LNCaP clone FGC (cell line): ENCODE data around the gene GIMAP5.
A peak's percentile ranks its signal among the peaks of the same experiment; 100 is the strongest.

ENCODE experiments used
- DNase-seq: peaks from one replicate; pipeline ENCODE4 v3.0.0-alpha.2; 2011; ENCODE audit warnings: low read depth
- H3K4me3 ChIP-seq: 2 replicates; pipeline ENCODE4 v1.5.1; 2011; ENCODE audit warnings: mild to moderate bottlenecking, low read depth, low read length, control low read depth
- TF ChIP-seq, protein P1 (sequence below): IDR thresholded peaks from 2 replicates; pipeline ENCODE4 v1.5.1; 2012; ENCODE audit warnings: mild to moderate bottlenecking; ENCODE audit not compliant: control insufficient read depth, insufficient read depth; ENCODE audit errors: extremely low read depth

The GIMAP5 gene

DNA sequence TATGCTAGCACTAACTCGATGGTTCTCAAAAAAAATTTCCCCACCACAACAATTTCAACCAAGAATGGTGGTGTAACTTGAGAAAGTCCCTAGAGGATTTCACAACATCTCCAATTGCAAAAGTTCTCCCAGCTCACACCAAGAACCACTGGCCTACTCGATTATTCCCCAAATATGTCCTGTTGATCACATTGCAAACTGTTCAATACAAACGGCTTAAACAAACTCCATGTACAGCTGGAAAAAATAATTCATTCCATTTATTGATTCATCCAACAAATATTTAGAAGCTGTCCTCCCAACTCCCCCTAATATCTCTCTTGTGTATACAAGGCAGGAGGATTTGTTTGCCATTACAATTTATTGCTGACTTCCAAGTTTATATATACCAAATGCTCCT lies 43.9 kb downstream of the GIMAP5 start:
- TF ChIP-seq, protein P1, sequence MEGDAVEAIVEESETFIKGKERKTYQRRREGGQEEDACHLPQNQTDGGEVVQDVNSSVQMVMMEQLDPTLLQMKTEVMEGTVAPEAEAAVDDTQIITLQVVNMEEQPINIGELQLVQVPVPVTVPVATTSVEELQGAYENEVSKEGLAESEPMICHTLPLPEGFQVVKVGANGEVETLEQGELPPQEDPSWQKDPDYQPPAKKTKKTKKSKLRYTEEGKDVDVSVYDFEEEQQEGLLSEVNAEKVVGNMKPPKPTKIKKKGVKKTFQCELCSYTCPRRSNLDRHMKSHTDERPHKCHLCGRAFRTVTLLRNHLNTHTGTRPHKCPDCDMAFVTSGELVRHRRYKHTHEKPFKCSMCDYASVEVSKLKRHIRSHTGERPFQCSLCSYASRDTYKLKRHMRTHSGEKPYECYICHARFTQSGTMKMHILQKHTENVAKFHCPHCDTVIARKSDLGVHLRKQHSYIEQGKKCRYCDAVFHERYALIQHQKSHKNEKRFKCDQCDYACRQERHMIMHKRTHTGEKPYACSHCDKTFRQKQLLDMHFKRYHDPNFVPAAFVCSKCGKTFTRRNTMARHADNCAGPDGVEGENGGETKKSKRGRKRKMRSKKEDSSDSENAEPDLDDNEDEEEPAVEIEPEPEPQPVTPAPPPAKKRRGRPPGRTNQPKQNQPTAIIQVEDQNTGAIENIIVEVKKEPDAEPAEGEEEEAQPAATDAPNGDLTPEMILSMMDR, result no peak
- H3K4me3 ChIP-seq, result no peak overlapping the region

GRCh38 chr7:150781961-150782360 lies 44.7 kb downstream of the GIMAP5 start:
- TF ChIP-seq, protein P1, result no peak
- H3K4me3 ChIP-seq, result no peak overlapping the region
- DNase-seq, result no peak

More for the DNA sequence above, 43.9 kb downstream of the GIMAP5 start:
- no peak for DNase-seq

GRCh38 chr7:150784120-150784736 lies 47.0 kb downstream of the GIMAP5 start:
- TF ChIP-seq, protein P1, result no peak
- no peak for DNase-seq
- H3K4me3 ChIP-seq, result no peak overlapping the region

DNA sequence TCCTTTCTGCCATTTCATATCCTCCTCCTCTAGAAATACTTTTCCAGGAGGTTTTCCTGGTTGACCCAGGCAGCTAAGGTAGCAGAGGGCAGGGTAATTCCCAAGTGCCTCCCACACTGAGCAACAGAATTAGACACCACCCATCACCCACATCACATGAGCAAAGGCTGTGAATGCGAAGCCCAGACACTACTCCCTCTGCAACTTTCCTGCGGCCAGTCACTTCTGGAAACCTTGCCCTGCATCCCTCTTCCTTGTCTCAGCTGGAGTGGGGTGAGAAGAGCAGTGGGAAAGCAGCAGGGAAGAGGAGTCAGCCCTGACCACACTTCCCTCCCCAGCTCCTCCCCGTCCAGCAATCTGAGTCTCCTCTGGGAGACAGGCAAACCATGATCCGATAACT lies 47.7 kb downstream of the GIMAP5 start:
- DNase-seq, result no peak
- TF ChIP-seq, protein P1, result no peak
- no peak overlapping the region for H3K4me3 ChIP-seq

DNA sequence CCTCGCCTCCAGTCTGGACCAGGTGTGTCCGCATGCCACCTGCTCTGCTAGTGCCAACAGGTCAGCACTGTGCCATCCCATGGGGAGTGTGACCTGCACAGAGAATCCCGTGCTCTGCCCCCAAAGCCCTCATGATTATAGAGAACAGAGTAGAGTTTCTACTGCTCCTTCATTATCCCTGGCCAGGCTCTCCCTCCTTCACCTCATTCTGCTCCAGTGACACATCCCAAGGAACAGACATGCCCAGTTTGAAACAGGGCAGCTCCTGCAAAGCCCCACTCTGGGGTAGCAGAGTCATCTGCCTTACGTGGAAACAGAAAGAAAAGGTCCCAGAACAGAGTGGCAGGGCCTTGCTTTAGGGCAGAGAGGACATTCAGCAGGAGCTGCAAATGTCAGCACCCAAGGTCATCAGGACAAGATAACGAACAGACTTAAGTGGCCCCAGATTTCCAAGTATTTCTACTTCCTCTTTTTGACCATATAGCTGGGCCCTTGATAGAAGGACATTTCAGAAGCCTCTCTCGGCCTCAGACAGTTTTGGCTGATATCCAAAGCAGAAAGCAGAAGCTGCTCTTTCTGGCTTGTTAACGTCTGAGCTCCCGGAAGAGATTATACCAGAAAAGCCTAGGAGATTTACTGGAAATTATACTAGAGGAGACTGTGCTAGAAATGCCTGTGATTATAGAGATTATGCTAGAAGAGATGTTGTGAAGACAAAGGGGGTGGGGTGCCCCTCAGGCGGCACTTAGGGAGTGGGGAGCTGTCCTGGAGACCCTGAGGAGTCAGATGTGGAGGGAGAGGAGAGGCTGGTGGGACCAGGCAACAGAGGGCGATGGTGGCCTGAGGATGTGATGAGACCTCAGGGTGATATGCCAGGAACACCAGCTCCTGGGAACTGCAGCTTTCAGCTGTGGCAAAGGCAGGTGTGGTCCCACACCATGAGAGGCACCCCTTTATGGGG lies 50.4 kb downstream of the GIMAP5 start:
- H3K4me3 ChIP-seq, result no peak overlapping the region
- no peak for DNase-seq
- TF ChIP-seq, protein P1, result peak; percentile 36

- TF ChIP-seq, protein P1, result no peak
- no peak overlapping the region for H3K4me3 ChIP-seq
- peak; percentile 72 for DNase-seq
Measured at GRCh38 chr7:150788474-150789269, 51.5 kb downstream of the GIMAP5 start.
